Breast epithelium (tissue), 3 donors: ENCODE measurements around the gene CAV1.

Source experiments
- POLR2A ChIP-seq: fragments of 450-650 bp; IDR thresholded peaks from one replicate; pipeline ENCODE4 v1.6.1; 2016; ENCODE audit warnings: antibody characterized with exemption, mild to moderate bottlenecking, moderate library complexity
- TF ChIP-seq, protein P1 (sequence below), 3 donors: fragments of 450-650 bp; IDR thresholded peaks; one replicate each; pipeline ENCODE4 v1.5.1; 2016 to 2017; ENCODE audit warnings: antibody characterized with exemption in 3 of 3, mild to moderate bottlenecking in 3 of 3, moderate library complexity in 3 of 3

DNA sequence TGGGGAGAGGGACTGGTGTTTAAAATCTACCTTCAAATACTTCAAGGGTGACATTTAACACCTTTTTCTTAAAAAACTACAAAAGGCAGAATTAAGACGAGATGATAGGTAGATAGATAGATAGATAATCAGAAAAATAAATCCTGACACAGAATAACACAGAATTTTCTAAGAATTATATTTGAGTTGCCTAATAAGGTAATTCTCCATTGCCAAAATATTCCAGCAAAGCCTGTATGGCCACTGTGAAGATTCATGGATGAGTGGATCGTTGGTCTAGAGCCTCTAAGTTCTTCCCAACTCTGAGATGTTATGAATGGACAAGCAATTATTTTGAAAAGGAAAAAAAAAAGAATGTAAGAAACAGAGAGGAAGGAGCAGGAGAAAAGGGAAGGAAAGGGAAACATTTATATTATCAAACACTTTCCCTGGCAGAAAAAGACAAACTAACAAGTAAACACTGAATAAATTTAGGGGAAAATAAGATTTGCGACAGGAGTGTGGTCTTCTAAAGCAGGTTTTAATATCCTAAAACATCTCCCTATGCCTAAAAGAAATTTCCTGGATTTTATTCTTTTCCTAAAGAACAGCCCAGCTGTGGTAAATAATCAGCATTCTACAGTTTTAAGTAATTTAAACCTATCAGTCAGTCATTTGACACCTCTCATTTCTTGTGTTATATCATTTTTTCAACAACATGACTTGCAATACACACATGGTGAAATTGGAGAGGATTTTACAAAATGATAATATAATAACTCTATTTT, 32.8 kb upstream of the CAV1 start:
- TF ChIP-seq, protein P1, sequence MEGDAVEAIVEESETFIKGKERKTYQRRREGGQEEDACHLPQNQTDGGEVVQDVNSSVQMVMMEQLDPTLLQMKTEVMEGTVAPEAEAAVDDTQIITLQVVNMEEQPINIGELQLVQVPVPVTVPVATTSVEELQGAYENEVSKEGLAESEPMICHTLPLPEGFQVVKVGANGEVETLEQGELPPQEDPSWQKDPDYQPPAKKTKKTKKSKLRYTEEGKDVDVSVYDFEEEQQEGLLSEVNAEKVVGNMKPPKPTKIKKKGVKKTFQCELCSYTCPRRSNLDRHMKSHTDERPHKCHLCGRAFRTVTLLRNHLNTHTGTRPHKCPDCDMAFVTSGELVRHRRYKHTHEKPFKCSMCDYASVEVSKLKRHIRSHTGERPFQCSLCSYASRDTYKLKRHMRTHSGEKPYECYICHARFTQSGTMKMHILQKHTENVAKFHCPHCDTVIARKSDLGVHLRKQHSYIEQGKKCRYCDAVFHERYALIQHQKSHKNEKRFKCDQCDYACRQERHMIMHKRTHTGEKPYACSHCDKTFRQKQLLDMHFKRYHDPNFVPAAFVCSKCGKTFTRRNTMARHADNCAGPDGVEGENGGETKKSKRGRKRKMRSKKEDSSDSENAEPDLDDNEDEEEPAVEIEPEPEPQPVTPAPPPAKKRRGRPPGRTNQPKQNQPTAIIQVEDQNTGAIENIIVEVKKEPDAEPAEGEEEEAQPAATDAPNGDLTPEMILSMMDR (IDR thresholded peaks at IDR 0.05), result no peak
- TF ChIP-seq POLR2A, result no peak
